LNCaP clone FGC (cell line): ENCODE results near the gene OSBPL8.

Experiments used
- DNase-seq: peaks from one replicate; pipeline ENCODE4 v3.0.0-alpha.2; 2011; ENCODE audit warnings: low read depth
- H3K4me3 ChIP-seq: 2 replicates; pipeline ENCODE4 v1.5.1; 2011; ENCODE audit warnings: mild to moderate bottlenecking, low read depth, low read length, control low read depth
- TF ChIP-seq, protein P1 (sequence below): IDR thresholded peaks from 2 replicates; pipeline ENCODE4 v1.5.1; 2012; ENCODE audit warnings: mild to moderate bottlenecking; ENCODE audit not compliant: control insufficient read depth, insufficient read depth; ENCODE audit errors: extremely low read depth

Gene OSBPL8

GRCh38 chr12:76441016-76441415 lies 118.6 kb downstream of the OSBPL8 start:
- no peak for DNase-seq
- no peak overlapping the region for H3K4me3 ChIP-seq
- TF ChIP-seq, protein P1, sequence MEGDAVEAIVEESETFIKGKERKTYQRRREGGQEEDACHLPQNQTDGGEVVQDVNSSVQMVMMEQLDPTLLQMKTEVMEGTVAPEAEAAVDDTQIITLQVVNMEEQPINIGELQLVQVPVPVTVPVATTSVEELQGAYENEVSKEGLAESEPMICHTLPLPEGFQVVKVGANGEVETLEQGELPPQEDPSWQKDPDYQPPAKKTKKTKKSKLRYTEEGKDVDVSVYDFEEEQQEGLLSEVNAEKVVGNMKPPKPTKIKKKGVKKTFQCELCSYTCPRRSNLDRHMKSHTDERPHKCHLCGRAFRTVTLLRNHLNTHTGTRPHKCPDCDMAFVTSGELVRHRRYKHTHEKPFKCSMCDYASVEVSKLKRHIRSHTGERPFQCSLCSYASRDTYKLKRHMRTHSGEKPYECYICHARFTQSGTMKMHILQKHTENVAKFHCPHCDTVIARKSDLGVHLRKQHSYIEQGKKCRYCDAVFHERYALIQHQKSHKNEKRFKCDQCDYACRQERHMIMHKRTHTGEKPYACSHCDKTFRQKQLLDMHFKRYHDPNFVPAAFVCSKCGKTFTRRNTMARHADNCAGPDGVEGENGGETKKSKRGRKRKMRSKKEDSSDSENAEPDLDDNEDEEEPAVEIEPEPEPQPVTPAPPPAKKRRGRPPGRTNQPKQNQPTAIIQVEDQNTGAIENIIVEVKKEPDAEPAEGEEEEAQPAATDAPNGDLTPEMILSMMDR: no peak

DNA sequence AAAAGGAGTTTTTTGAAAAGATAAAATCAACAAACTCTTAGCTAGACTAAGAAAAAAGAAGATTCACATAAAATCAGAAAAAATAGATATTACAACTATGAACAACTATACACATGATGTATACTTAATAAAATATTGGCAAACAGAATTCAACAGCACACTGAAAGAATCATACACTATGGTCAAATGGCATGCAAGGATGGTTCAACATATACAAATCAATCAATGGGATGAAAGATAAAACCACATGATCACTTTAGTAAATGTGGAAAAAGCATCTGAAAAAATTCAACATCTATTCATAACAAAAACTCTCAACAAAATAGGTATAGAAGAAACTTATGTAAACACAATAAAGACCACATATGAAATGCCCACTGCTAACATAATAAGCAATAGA lies 126.8 kb downstream of the OSBPL8 start:
- TF ChIP-seq, protein P1: no peak
- H3K4me3 ChIP-seq: no peak overlapping the region
- no peak for DNase-seq

DNA sequence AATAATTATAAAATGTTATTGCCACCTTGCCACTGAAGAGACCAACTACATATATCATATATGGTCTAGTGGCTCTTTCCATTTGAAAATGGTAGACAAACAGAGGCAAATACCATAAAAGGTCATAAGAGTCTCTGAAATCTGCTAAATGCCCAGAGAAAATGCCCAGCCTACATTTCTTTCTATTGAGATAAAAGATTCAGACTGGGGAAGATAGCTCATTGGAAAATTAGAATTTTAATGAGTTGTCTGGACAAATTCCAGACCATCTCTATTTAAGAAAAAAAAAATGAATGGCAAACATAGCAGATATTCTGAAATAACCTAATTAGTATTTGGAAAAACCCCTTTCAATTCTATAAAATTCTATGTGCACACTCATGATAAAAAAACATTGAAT lies 131.5 kb downstream of the OSBPL8 start:
- TF ChIP-seq, protein P1: no peak
- H3K4me3 ChIP-seq: no peak overlapping the region
- no peak for DNase-seq

GRCh38 chr12:76426160-76426559 lies 133.4 kb downstream of the OSBPL8 start:
- no peak for DNase-seq
- no peak overlapping the region for H3K4me3 ChIP-seq
- TF ChIP-seq, protein P1: no peak

GRCh38 chr12:76424941-76425340 lies 134.6 kb downstream of the OSBPL8 start:
- no peak overlapping the region for H3K4me3 ChIP-seq
- DNase-seq: no peak
- TF ChIP-seq, protein P1: no peak

GRCh38 chr12:76422543-76423438 lies 136.8 kb downstream of the OSBPL8 start:
- TF ChIP-seq, protein P1: no peak
- peak; percentile 66 for DNase-seq
- peak overlapping the region; percentile 62 for H3K4me3 ChIP-seq
